A549 (cell line): ENCODE measurements around the gene TAMM41. TPM values are rescaled to one million over a fixed set of nuclear protein-coding genes. Genes with fewer than 3 reads are reported as not detected.
"Not testable (repeated sequence)": the region's sequence is repeated elsewhere in the genome, so short reads cannot be mapped to it uniquely, and the experiment has no call there.

Experiments
- ATAC-seq, 2 experiments: fragments of 200-7000 bp in 1 of 2; fragments of >200 bp in 1 of 2; cut with Nextera tagmentation in 1 of 2; cut with Tn5 transposase in 1 of 2; 3 replicates each; pipeline versions ENCODE4 v1.8.0 to v1.9.1; 2018 to 2020; ENCODE audit warnings: mild to moderate bottlenecking in 1 of 2, moderate library complexity in 1 of 2
- CTCF ChIA-PET: fragments of 300-600 bp; sonication (Branson Sonifier 250); formaldehyde crosslinking; extraction: SDS; loops from one replicate; lab custom pipeline; 2021; ENCODE audit warnings: antibody characterized with exemption, inconsistent platforms; lab: Yijun Ruan, JAX
- POLR2A ChIA-PET: fragments of 350-600 bp; formaldehyde crosslinking; extraction: SDS; loops from one replicate; lab custom pipeline; 2021; ENCODE audit warnings: antibody characterized with exemption, inconsistent platforms; lab: Yijun Ruan, JAX
- DNase-seq, 2 experiments: peaks; one replicate each; pipeline versions ENCODE4 v3.0.0 to v3.0.0-alpha.2; 2011 to 2016; ENCODE audit warnings: low read depth in 1 of 2, low spot score in 1 of 2
- FAIRE-seq: peaks from 2 replicates; lab custom pipeline; 2011; peaks lifted over from hg19 to GRCh38; lab: Jason Lieb, UNC
- H3K27ac ChIP-seq, 2 experiments: fragments of >200 bp; sonication (Bioruptor Twin); formaldehyde crosslinking; 3 replicates each; pipeline ENCODE4 v1.5.1; 2016 to 2017
- H3K4me1 ChIP-seq: fragments of >200 bp; sonication (Bioruptor Twin); formaldehyde crosslinking; 3 replicates; pipeline ENCODE4 v1.6.1; 2016
- H3K4me2 ChIP-seq: fragments of >200 bp; sonication (Bioruptor Twin); formaldehyde crosslinking; 3 replicates; pipeline ENCODE4 v1.6.1; 2016
- H3K4me3 ChIP-seq: fragments of >200 bp; sonication (Bioruptor Twin); formaldehyde crosslinking; 3 replicates; pipeline ENCODE4 v1.5.1; 2016
- H3K9me3 ChIP-seq: fragments of >200 bp; sonication (Bioruptor Twin); formaldehyde crosslinking; 3 replicates; pipeline ENCODE4 v1.6.1; 2016
- CBX8 ChIP-seq: fragments of 200-600 bp; sonication (generic); IDR thresholded peaks from 2 replicates; pipeline ENCODE4 v1.6.1; 2016
- CEBPB ChIP-seq, 2 experiments: fragments of >200 bp in 1 of 2; sonication (Bioruptor Twin) in 1 of 2; formaldehyde crosslinking in 1 of 2; IDR thresholded peaks; 2 replicates each; pipeline ENCODE4 v1.6.1; 2012 to 2016
- CTCF ChIP-seq: fragments of >200 bp; sonication (Bioruptor Twin); formaldehyde crosslinking; IDR thresholded peaks from 3 replicates; pipeline ENCODE4 v1.5.1; 2016
- EHMT2 ChIP-seq: fragments of 200-600 bp; sonication (generic); IDR thresholded peaks from 2 replicates; pipeline ENCODE4 v1.6.1; 2016; ENCODE audit warnings: antibody characterized with exemption, low read depth, mild to moderate bottlenecking, moderate library complexity
- HES2 ChIP-seq: fragments of >200 bp; sonication (Bioruptor Twin); formaldehyde crosslinking; IDR thresholded peaks from 2 replicates; pipeline ENCODE4 v1.6.1; 2016
- MAFK ChIP-seq: fragments of 450-650 bp; IDR thresholded peaks from 2 replicates; pipeline ENCODE4 v1.6.1; 2014; ENCODE audit not compliant: partially characterized antibody
- NPAS2 ChIP-seq: fragments of 250-450 bp; sonication (Bioruptor Pico); IDR thresholded peaks from 2 replicates; pipeline ENCODE4 v1.8.0; 2022; ENCODE audit warnings: mild to moderate bottlenecking, moderate library complexity, borderline replicate concordance
- NR3C1 ChIP-seq: fragments of >200 bp; sonication (Bioruptor Twin); formaldehyde crosslinking; IDR thresholded peaks from 3 replicates; pipeline ENCODE4 v1.6.1; 2017
- ZC3H11A ChIP-seq: fragments of 450-650 bp; IDR thresholded peaks from 2 replicates; pipeline ENCODE4 v1.6.1; 2014; ENCODE audit warnings: antibody characterized with exemption, mild to moderate bottlenecking
- WGBS: methylation state at CpG from one replicate; pipeline ENCODE4 v1.1.6; 2017; ENCODE audit errors: missing lambda C conversion rate; 5-methylcytosine and 5-hydroxymethylcytosine counted together
- polyA plus RNA-seq, 4 experiments: library from polyadenylated mRNA; depleted of rRNA in 3 of 4; stranded (reverse); fragments of >200 nt; fragmentation: RNase III in 1 of 4; extraction: RNeasy Plus Mini Kit Qiagen cat#74134 plus additional on column Dnase treatment in 1 of 4; gene quantifications; 2 replicates in 3 of 4; 3 replicates in 1 of 4; pipeline ENCODE4 v1.2.3, GENCODE V29; 2011 to 2017

The TAMM41 gene
- polyA plus RNA-seq, 2 of the 4 experiments (the other 2 are of a cell fraction), result 16.1 to 17.5 TPM

- FAIRE-seq, result not testable (repeated sequence)
- WGBS, result 8% methylated on average over 1 of the region's 1 CpG
These were observed 28.0 kb upstream of the TAMM41 start for GRCh38 chr3:11874707-11875106.

GRCh38 chr3:11863739-11864138 lies 17.1 kb upstream of the TAMM41 start:
- H3K4me1 ChIP-seq, H3K4me3 ChIP-seq, ATAC-seq, H3K9me3 ChIP-seq, FAIRE-seq, POLR2A ChIA-PET, CTCF ChIA-PET, H3K27ac ChIP-seq, DNase-seq, H3K4me2 ChIP-seq: not testable (repeated sequence)
- 0% methylated on average over 1 of the region's 1 CpG for whole genome bisulfite sequencing

More at GRCh38 chr3:11874707-11875106, 28.0 kb upstream of the TAMM41 start:
- H3K4me2 ChIP-seq, DNase-seq, CTCF ChIA-PET, POLR2A ChIA-PET, H3K27ac ChIP-seq, H3K4me1 ChIP-seq, H3K9me3 ChIP-seq, H3K4me3 ChIP-seq, ATAC-seq: not testable (repeated sequence)
- peak; percentile 26; the same call in 1 of the 2 replicates for TF ChIP-seq ZC3H11A

GRCh38 chr3:11862584-11862983 lies 15.9 kb upstream of the TAMM41 start:
- 24% methylated on average over 2 of the region's 2 CpGs for WGBS
- POLR2A ChIA-PET, ATAC-seq, FAIRE-seq, CTCF ChIA-PET, H3K27ac ChIP-seq, H3K4me3 ChIP-seq, H3K4me1 ChIP-seq, H3K9me3 ChIP-seq, DNase-seq, H3K4me2 ChIP-seq: not testable (repeated sequence)

- POLR2A ChIA-PET, CTCF ChIA-PET, ATAC-seq, FAIRE-seq, H3K27ac ChIP-seq, H3K9me3 ChIP-seq, H3K4me1 ChIP-seq, DNase-seq, H3K4me3 ChIP-seq, H3K4me2 ChIP-seq: not testable (repeated sequence)
- WGBS, result 29% methylated on average over 6 of the region's 6 CpGs
These were observed 15.5 kb upstream of the TAMM41 start for GRCh38 chr3:11862145-11862544.

- TF ChIP-seq MAFK, result peak; percentile 45
- CTCF ChIA-PET, DNase-seq, H3K9me3 ChIP-seq, H3K4me3 ChIP-seq, ATAC-seq, FAIRE-seq, POLR2A ChIA-PET, H3K27ac ChIP-seq, H3K4me1 ChIP-seq, H3K4me2 ChIP-seq: not testable (repeated sequence)
- WGBS, result 0% methylated on average over 1 of the region's 1 CpG
These were observed 13.5 kb upstream of the TAMM41 start for GRCh38 chr3:11860213-11860612.

GRCh38 chr3:11853450-11853849 lies 6.8 kb upstream of the TAMM41 start:
- H3K9me3 ChIP-seq, result no peaks in the 10 kb centered on the region
- H3K27ac ChIP-seq, result no peak overlapping the region
- WGBS, result 24% methylated on average over 5 of the region's 5 CpGs
- DNase-seq (no peak), ATAC-seq (peak in 1 of 2 experiments; percentile 32; a peak in 2 of 6 replicates), FAIRE-seq (no peak)
- H3K4me2 ChIP-seq, result no peak overlapping the region
- TF ChIP-seq EHMT2 (no peak), NR3C1 (no peak), CBX8 (no peak), CEBPB (IDR thresholded peaks at IDR 0.05) (no peak), HES2 (no peak), CTCF (no peak), NPAS2 (CRISPR knock-in tag) (no peak)
- no peaks in the 10 kb centered on the region for H3K4me1 ChIP-seq
- ChIA-PET CTCF (no interaction called here), POLR2A (no interaction called here)
- H3K4me3 ChIP-seq, result no peak overlapping the region
